Breast epithelium (tissue), 3 donors: ENCODE data around the gene PRDM15.
A peak's percentile ranks its signal among the peaks of the same experiment; 100 is the strongest.

Experiments
- POLR2A ChIP-seq: fragments of 450-650 bp; IDR thresholded peaks from one replicate; pipeline ENCODE4 v1.6.1; 2016; ENCODE audit warnings: antibody characterized with exemption, mild to moderate bottlenecking, moderate library complexity
- POLR2AphosphoS5 ChIP-seq, 3 donors: sonication (generic); formaldehyde crosslinking; IDR thresholded peaks; one replicate each; pipeline ENCODE4 v1.6.1; 2017; ENCODE audit warnings: antibody characterized with exemption in 3 of 3
- TF ChIP-seq, protein P1 (sequence below), 3 donors: fragments of 450-650 bp; IDR thresholded peaks; one replicate each; pipeline ENCODE4 v1.5.1; 2016 to 2017; ENCODE audit warnings: antibody characterized with exemption in 3 of 3, mild to moderate bottlenecking in 3 of 3, moderate library complexity in 3 of 3

DNA sequence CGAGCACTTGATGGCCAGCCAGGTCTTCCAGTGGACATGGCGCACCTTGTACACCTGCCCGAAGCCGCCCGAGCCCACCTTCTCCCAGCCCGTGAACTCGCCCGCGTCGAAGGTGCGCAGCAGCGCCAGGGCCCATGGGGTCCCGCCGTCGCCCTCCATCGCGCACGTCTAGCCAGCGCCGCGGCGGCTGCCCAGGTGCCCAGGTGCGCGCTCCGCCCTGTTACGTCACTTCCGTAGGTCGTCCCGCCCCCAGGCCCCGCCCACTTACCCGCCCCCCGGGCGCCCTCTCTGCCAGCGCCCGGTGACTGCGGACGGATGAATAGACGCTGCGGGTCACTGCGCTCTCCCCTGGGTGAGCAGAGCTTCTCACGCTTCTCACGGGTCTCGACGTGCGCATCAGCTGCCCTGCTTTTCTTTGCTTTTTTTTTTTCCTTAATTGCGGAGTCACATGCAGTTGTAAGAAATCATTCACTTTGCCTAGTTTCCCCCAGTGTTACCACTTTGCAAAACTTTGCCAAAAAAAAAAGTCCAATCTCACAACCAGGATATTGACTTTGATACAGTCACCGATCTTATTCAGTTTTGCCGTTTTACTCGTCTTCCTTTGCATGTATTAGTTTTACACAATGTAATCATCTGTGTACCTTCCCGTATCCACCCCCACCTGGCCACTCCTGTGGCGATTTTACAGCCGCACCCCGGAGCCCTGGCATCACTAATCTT is 112.1 kb downstream of the PRDM15 start, which contains the start of gene RIPK4:
- TF ChIP-seq, protein P1, sequence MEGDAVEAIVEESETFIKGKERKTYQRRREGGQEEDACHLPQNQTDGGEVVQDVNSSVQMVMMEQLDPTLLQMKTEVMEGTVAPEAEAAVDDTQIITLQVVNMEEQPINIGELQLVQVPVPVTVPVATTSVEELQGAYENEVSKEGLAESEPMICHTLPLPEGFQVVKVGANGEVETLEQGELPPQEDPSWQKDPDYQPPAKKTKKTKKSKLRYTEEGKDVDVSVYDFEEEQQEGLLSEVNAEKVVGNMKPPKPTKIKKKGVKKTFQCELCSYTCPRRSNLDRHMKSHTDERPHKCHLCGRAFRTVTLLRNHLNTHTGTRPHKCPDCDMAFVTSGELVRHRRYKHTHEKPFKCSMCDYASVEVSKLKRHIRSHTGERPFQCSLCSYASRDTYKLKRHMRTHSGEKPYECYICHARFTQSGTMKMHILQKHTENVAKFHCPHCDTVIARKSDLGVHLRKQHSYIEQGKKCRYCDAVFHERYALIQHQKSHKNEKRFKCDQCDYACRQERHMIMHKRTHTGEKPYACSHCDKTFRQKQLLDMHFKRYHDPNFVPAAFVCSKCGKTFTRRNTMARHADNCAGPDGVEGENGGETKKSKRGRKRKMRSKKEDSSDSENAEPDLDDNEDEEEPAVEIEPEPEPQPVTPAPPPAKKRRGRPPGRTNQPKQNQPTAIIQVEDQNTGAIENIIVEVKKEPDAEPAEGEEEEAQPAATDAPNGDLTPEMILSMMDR (IDR thresholded peaks at IDR 0.05) = no peak
- TF ChIP-seq POLR2A (peak; percentile 73), POLR2AphosphoS5 (IDR thresholded peaks at IDR 0.05) (peak; percentile 62 to 95 (median 83))
